K562 (cell line): Measurements from ENCODE around the gene MAN1A1. TPM values are rescaled to one million over a fixed set of nuclear protein-coding genes. Genes with fewer than 3 reads are reported as not detected.

Experiments
- ATAC-seq: fragments of 200-7000 bp; cut with Tn5 transposase; 3 replicates; pipeline ENCODE4 v1.9.1; 2020; ENCODE audit warnings: moderate library complexity
- BruUV-seq: library from RNA; stranded (reverse); fragments of 400-500 nt; replicated peaks from 2 replicates; lab custom pipeline; 2021; lab: Mats Ljungman, UMichigan
- CTCF ChIA-PET: fragments of 300-600 bp; formaldehyde crosslinking; extraction: SDS; loops from one replicate; lab custom pipeline; 2021; ENCODE audit warnings: low intra/inter-chr PET ratio; lab: Yijun Ruan, JAX
- POLR2A ChIA-PET: fragments of 300-600, 350-650 bp; sonication (Branson Sonifier 250); formaldehyde crosslinking; extraction: SDS; loops from one replicate; lab custom pipeline; 2021; ENCODE audit warnings: antibody characterized with exemption, inconsistent platforms; lab: Yijun Ruan, JAX
- DNase-seq, 4 experiments: peaks; one replicate each; pipeline versions ENCODE4 v3.0.0 to v3.0.0-alpha.2; 2011 to 2018; ENCODE audit warnings: low spot score in 3 of 4, mixed read lengths in 3 of 4; ENCODE audit errors: extremely low read depth in 1 of 4
- FAIRE-seq: peaks from 2 replicates; lab custom pipeline; 2011; peaks lifted over from hg19 to GRCh38; lab: Jason Lieb, UNC
- H2AFZ ChIP-seq: 2 replicates; pipeline ENCODE4 v1.6.0; 2011; ENCODE audit warnings: low read depth, low read length, control low read depth, inconsistent platforms
- H3K27ac ChIP-seq: fragments of 200-600 bp; 3 replicates; pipeline ENCODE4 v1.8.0; 2011; ENCODE audit warnings: low read depth, mild to moderate bottlenecking, control low read depth, inconsistent platforms, low read length, moderate library complexity, mixed read lengths; ENCODE audit errors: extremely low read depth
- H3K27me3 ChIP-seq, 2 experiments: fragments of 300-600 bp in 1 of 2; 2 replicates in 1 of 2; 3 replicates in 1 of 2; pipeline versions ENCODE4 v1.6.0 to v1.8.0; 2011; ENCODE audit warnings: inconsistent platforms in 2 of 2, low read length in 2 of 2, mild to moderate bottlenecking in 1 of 2, mixed read lengths in 1 of 2, moderate library complexity in 1 of 2; ENCODE audit not compliant: control insufficient read depth in 2 of 2, insufficient read depth in 2 of 2
- H3K36me3 ChIP-seq: fragments of 300-600 bp; 3 replicates; pipeline ENCODE4 v1.8.0; 2011; ENCODE audit warnings: mild to moderate bottlenecking, low read length, inconsistent platforms; ENCODE audit not compliant: control insufficient read depth, insufficient read depth
- H3K4me1 ChIP-seq, 2 experiments: fragments of 200-600 bp in 1 of 2; replicated peaks in 1 of 2; 2 replicates in 1 of 2; 3 replicates in 1 of 2; pipeline versions ENCODE4 v1.5.1 to v1.8.0; 2011; ENCODE audit warnings: inconsistent platforms in 2 of 2, low read length in 2 of 2, mild to moderate bottlenecking in 1 of 2, mixed read lengths in 1 of 2, moderate library complexity in 1 of 2; ENCODE audit not compliant: control insufficient read depth in 2 of 2, insufficient read depth in 2 of 2
- H3K4me2 ChIP-seq: 2 replicates; pipeline ENCODE4 v1.6.1; 2011; ENCODE audit warnings: low read length, control low read depth, inconsistent platforms, mixed read lengths; ENCODE audit not compliant: insufficient read depth
- H3K4me3 ChIP-seq: fragments of 200-600 bp; sonication (generic), shearing (Covaris generic); 2 replicates; pipeline ENCODE4 v1.5.1; 2016; ENCODE audit warnings: control low read depth, inconsistent platforms
- H3K79me2 ChIP-seq: fragments of 200-600 bp; 3 replicates; pipeline ENCODE4 v1.8.0; 2011; ENCODE audit warnings: low read length, inconsistent platforms; ENCODE audit not compliant: control insufficient read depth, insufficient read depth
- H3K9ac ChIP-seq, 2 experiments: 2 replicates each; pipeline versions ENCODE4 v1.6.0 to v1.6.1; 2011; ENCODE audit warnings: low read depth in 2 of 2, low read length in 2 of 2, control low read depth in 1 of 2, inconsistent platforms in 1 of 2, mild to moderate bottlenecking in 1 of 2, mixed read lengths in 1 of 2; ENCODE audit not compliant: insufficient read depth in 1 of 2
- H3K9me1 ChIP-seq: one replicate; pipeline ENCODE4 v1.6.0; 2011; ENCODE audit warnings: inconsistent platforms, mild to moderate bottlenecking, low read length, moderate library complexity; ENCODE audit not compliant: control insufficient read depth, insufficient read depth
- H3K9me3 ChIP-seq: replicated peaks from 2 replicates; pipeline ENCODE4 v1.5.1; 2011; ENCODE audit warnings: low read depth, low read length, inconsistent platforms; ENCODE audit not compliant: control insufficient read depth, insufficient read depth
- H4K20me1 ChIP-seq: replicated peaks from 2 replicates; pipeline ENCODE4 v1.6.1; 2011; ENCODE audit warnings: low read length, inconsistent platforms, mixed read lengths; ENCODE audit not compliant: control insufficient read depth, insufficient read depth
- CSDE1 ChIP-seq, 2 experiments: fragments of 450-650 bp; IDR thresholded peaks; 2 replicates each; pipeline ENCODE4 v1.6.1; 2016; ENCODE audit warnings: mild to moderate bottlenecking in 1 of 2
- E2F6 ChIP-seq, 2 experiments: IDR thresholded peaks; 2 replicates each; pipeline ENCODE4 v1.6.1; 2011; ENCODE audit warnings: borderline replicate concordance in 1 of 2, control low read depth in 1 of 2, low read depth in 1 of 2, low read length in 1 of 2, mild to moderate bottlenecking in 1 of 2, mixed read lengths in 1 of 2, moderate library complexity in 1 of 2; ENCODE audit not compliant: insufficient read depth in 1 of 2, insufficient read length in 1 of 2, poor library complexity in 1 of 2, severe bottlenecking in 1 of 2; ENCODE audit errors: extremely low read depth in 1 of 2
- HMBOX1 ChIP-seq: sonication (generic); IDR thresholded peaks from 2 replicates; pipeline ENCODE4 v1.6.1; 2016
- NELFE ChIP-seq: IDR thresholded peaks from 2 replicates; pipeline ENCODE4 v1.6.1; 2011; ENCODE audit warnings: mild to moderate bottlenecking; ENCODE audit not compliant: insufficient read depth, insufficient read length
- TSHZ1 ChIP-seq: fragments of 250-450 bp; sonication (Bioruptor Pico); IDR thresholded peaks from 2 replicates; pipeline ENCODE4 v1.4.0; 2020; ENCODE audit warnings: mild to moderate bottlenecking, moderate library complexity
- ZBED1 ChIP-seq: IDR thresholded peaks from 2 replicates; pipeline ENCODE4 v1.6.1; 2014
- ZMIZ1 ChIP-seq, 2 experiments: fragments of 150-350 bp in 1 of 2; IDR thresholded peaks; 2 replicates each; pipeline ENCODE4 v1.6.1; 2012 to 2016; ENCODE audit warnings: low read depth in 2 of 2, low read length in 2 of 2, mild to moderate bottlenecking in 1 of 2, moderate library complexity in 1 of 2
- ZNF197 ChIP-seq: fragments of 200-800 bp; sonication (Bioruptor generic); IDR thresholded peaks from 2 replicates; pipeline ENCODE4 v1.6.1; 2016; ENCODE audit warnings: low read depth, missing genetic modification characterization, missing compliant biosample characterization
- WGBS: fragments of 100-300 bp; shearing (Covaris generic); methylation state at CpG from one replicate; pipeline ENCODE4 v1.1.6; 2016; ENCODE audit warnings: low coverage, mixed read lengths; ENCODE audit not compliant: insufficient coverage; ENCODE audit errors: missing lambda C conversion rate; 5-methylcytosine and 5-hydroxymethylcytosine counted together
- in situ Hi-C: fragments of 300-500 bp; cut with MboI; formaldehyde crosslinking; loops from 4 replicates; pipeline ENCODE4 v1.15.0; 2018; ENCODE audit warnings: inconsistent platforms, mixed read lengths
- intact Hi-C: fragments of 100-400 bp; cut with micrococcal nuclease; formaldehyde crosslinking; loops from 2 replicates; pipeline ENCODE4 v1.14.2; 2022
- polyA plus RNA-seq, 8 experiments: library from polyadenylated mRNA; depleted of rRNA in 4 of 8; stranded (reverse) in 5 of 8; unstranded in 3 of 8; fragments of >200 nt; fragmentation: Nextera tagmentation in 2 of 8; fragmentation: Illumina TruSeq in 1 of 8; extraction: Ambion mirVana in 2 of 8; extraction: Trizol in 1 of 8; gene quantifications; 2 replicates each; pipeline versions ENCODE4 v1.2.1 to v1.2.3, GENCODE V29; 2011 to 2014; ENCODE audit warnings: inconsistent platforms in 1 of 8, missing spikeins in 1 of 8
- total RNA-seq, 7 experiments: library from RNA; depleted of rRNA in 6 of 7; stranded (reverse); fragments of >200 nt in 6 of 7; fragmentation: Illumina TruSeq in 2 of 7; extraction: Trizol in 2 of 7; gene quantifications; 2 replicates each; pipeline versions ENCODE4 v1.2.1 to v1.2.3, GENCODE V29; 2011 to 2021; ENCODE audit warnings: low replicate concordance in 1 of 7

The MAN1A1 gene
- total and polyA plus RNA-seq, 9 of the 15 experiments (the other 6 are each of a cell fraction or from before 2014, with no cell fraction given): 24.5 to 78.4 (median 59.7) TPM

- no peak for TF ChIP-seq CSDE1 (IDR thresholded peaks at IDR 0.05)
- no peak for TF ChIP-seq ZNF197 (CRISPR knock-in tag)
These were observed 93.2 kb downstream of the MAN1A1 start (continued) for GRCh38 chr6:119256392-119256791.

- ChIA-PET POLR2A (interaction anchor here (0.7 to 1.2 kb wide), 3 partner anchors 10 to 586 kb away, joined by 3 to 6 read pairs (median 5); no protein-coding TSS in a partner anchor), CTCF (no interaction called here)
- no peak overlapping the region; the same call in 2 of the 3 replicates for H3K27ac ChIP-seq
- no peaks in the 10 kb centered on the region for H3K9me1 ChIP-seq
- no peak overlapping the region for H3K4me2 ChIP-seq
- 80% methylated on average over 3 of the region's 3 CpGs for WGBS
- no peak overlapping the region for H2AFZ ChIP-seq
- no peak for TF ChIP-seq ZBED1
- TF ChIP-seq TSHZ1 (CRISPR knock-in tag): no peak
- no peak for TF ChIP-seq E2F6 (IDR thresholded peaks at IDR 0.05; ENCODE audit: borderline replicate concordance in 1 of 2, extremely low read depth in 1 of 2, insufficient read depth in 1 of 2, insufficient read length in 1 of 2, low read depth in 1 of 2, low read length in 1 of 2, poor library complexity in 1 of 2, severe bottlenecking in 1 of 2)
- TF ChIP-seq NELFE: no peak
- no peak for TF ChIP-seq ZMIZ1 (IDR thresholded peaks at IDR 0.05; ENCODE audit: low read depth in 2 of 2, low read length in 2 of 2)
- 0 out of 2 replicates have a peak, but pooled peaks have one; percentile 61 for TF ChIP-seq HMBOX1
- in situ Hi-C loops: no loop called here
- H3K9ac ChIP-seq: no peak overlapping the region
- ATAC-seq (no peak), FAIRE-seq (no peak), DNase-seq (no peak)
- no peak overlapping the region for H3K4me3 ChIP-seq
- intact Hi-C loops: no loop called here
- no peaks in the 10 kb centered on the region for H3K9me3 ChIP-seq
- H4K20me1 ChIP-seq: no peaks in the 10 kb centered on the region
- H3K79me2 ChIP-seq: peaks cover 97% of the 10 kb centered on the region
- BruUV-seq: no TSS peak
- peaks cover 62% of the 10 kb centered on the region for H3K36me3 ChIP-seq
- H3K4me1 ChIP-seq: peaks cover 6 to 47% of the 10 kb centered on the region in 2 experiments
- no peaks in the 10 kb centered on the region for H3K27me3 ChIP-seq
These were observed 94.1 kb downstream of the MAN1A1 start for GRCh38 chr6:119255492-119255891.
